Hematopoietic multipotent progenitor cell treated with erythropoietin and hydrocortisone succinate and interleukin-3 and kit ligand, for 17 days (in vitro differentiated cells): Measurements from ENCODE around the gene PREP.

Experiments used
- DNase-seq: peaks from one replicate; pipeline ENCODE4 v3.0.0-alpha.2; 2015; ENCODE audit warnings: low spot score

The PREP gene

DNA sequence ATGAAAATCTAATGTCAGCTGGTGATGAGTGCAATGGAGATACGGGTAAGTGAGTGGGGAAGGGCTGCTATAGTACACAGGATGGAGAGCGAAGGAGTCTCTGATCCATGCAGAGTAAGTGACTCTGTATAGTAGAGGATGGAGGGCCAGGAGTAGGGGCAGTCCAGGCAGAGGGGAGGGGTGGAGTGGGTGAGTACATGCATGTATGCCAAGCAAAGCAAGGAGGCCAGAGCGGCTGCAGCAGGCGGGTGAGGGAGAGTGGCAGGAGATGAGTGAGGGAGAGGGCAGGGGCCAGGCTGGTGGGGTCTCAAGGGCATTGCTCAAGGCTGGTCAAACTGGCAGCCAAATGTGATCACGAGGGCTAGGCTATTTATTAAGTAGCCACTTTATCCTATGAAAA lies 94.0 kb downstream of the PREP start:
- no peak for DNase-seq

DNA sequence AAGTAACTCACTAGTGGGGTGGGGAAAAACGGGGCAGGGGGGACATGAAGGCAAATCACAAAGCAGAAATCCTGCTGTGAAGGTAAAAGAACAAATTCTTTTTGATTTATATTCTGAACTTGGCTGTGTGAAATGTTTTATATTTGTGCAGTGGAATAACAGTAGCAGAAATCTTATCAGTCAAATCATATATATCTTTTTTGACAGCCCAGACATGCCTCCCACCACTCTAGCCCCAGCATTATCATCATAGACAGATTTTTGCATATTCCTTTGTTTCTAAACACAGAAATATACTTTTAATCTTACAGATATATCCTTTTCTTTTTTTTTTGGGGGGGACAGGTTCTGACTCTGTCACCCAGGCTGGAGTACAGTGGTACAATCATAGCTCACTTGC lies 97.4 kb downstream of the PREP start:
- DNase-seq, result no peak

GRCh38 chr6:105304825-105305224 lies 98.1 kb downstream of the PREP start:
- DNase-seq, result no peak

DNA sequence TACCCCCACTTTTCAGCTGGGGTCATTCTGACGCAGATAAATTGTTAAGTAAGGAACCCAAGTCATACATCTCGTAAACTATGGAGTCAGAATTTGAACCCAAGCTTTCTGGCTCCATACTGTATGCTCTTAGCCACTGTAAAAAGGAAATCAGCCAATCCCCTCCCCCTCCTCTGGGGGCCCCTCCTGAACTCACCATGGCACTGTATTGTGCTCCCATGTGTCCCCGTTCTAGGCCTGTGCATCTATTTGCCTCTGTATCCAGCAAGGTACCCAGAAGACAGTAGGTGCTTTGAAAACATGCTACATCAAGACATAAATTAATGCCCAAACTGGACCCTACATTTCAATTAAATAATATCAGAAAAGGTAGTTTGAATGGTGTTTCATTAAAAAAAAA lies 98.5 kb downstream of the PREP start:
- no peak for DNase-seq

DNA sequence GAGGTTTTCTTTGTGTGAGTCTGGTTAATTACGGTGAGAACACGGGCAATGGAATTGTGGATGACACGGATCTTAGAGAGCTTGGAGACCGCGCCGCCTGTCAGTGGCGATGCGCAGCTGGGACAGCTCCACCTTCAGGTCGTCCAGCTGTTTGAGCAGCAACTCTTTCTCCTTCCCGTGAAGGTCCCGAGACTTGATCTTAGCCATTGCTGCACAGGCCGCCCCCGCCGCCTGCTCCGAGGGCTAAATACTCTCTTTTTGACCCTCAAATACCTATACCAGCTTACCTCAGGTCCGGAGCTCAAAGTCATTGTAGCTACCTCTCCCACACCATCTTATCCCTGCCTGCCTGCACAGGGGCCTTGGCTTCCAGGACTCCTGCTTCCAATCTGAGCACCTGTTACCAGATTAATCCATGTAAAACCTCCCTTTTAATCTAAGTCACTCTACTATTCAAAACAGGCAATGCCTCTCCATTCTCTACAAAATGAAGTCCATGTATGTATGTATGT lies 100.2 kb downstream of the PREP start:
- no peak for DNase-seq

DNA sequence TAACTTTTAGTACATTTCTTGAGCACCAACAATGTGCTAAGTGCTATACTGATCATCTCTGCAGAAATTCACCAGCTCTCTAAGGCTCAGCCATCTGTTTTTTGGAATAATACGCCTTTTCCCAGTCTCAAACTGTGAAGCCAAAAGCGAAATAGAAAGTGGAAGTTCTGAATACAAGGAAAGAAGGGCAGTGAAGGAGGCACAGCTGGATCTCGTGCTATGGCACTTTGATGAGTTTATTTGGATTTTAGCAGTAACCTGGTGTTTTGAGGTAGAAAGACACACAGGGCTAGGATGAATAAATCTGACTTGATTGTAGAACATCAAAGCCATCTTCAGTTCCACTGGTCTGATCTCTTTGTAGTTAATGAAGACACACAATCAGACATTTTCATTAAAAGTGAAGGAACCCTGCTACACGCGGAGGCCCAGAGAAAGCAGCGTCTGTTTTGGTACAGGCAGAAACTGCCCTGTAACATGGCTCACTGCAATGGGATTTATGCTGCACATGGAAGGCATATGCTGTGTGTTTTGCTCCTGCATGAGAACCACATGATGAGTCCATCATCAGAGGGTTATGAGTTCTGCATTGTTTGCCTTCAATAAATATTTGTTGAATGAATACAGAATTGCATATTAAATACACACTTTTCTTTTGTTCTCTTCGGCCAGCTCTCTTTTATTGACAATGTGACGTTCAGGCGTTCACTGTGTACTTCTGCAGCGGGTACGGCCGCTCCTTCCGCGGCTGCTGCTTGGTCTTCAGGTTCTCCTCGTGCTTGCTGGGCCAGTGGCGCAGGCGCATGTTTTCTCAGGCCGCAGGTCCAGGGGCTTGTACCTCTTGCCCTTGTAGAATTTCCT lies 100.9 kb downstream of the PREP start:
- DNase-seq, result no peak

GRCh38 chr6:105301072-105301503 lies 101.8 kb downstream of the PREP start:
- no peak for DNase-seq

- no peak for DNase-seq
Observed at GRCh38 chr6:105300090-105300489, 102.8 kb downstream of the PREP start.

DNA sequence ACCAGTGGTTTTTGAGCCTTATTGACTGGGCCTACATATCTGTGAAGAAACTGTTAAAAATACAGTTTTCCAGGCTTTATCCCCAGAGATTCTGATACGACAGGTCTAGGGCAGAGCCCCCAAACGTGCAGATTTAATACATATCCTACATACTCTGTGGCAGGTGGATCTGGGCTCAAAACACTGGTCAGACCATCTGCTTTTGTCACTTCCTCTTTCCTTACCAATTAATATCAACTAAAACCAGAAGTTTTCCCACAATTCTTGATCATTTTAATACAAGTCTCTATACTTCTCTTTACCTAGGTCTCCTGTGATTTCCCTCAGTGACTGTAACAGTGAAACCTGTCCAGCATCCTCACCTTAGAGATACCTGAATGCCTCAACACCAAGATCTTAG lies 108.8 kb downstream of the PREP start:
- no peak for DNase-seq

DNA sequence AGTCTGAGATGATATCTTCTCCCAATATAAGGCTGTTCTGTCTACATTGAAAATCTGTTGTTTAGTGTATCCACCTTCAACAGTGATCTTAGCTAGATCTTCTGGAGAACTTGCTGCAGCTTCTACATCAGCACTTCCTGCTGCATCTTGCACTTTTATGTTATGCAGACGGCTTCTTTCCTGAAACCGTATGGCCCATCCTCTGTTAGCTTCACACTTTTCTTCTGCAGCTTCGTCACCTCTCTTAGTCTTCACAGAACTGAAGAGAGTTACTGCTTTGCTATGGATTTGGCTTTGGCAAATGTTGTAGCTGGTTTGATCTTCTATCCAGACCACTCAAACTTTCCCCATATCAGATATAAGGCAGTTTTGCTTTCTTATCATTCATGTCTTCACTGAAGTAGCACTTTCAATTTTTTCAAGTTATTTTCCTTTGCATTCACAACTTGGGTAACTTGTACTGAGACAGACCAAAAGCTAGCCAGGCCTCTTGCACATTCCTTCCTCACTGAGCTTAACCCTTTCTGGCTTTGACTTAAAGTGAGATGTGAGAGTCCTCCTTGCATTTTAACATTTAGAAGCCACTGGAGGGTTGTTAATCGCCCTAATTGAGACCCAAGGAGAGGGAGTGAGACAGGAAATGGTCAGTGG lies 110.1 kb downstream of the PREP start:
- no peak for DNase-seq

DNA sequence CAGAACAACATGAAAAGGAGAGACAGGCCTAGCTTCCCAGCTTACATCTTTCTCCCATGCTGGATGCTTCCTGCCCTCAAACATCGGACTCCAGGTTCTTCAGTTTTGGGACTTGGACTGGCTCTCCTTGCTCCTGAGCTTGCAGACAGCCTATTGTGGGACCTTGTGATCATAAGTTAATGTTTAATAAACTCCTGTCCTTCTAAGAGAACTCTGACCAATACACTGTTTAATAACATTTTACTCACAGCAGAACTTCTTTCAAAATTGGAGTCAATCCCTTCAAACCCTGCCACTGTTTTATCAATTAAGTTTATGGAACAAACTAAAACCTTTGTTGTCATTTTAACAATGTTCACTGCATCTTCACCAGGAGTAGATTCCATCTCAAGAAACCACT lies 111.4 kb downstream of the PREP start:
- DNase-seq, result no peak

GRCh38 chr6:105282631-105283585 lies 120.0 kb downstream of the PREP start:
- DNase-seq, result no peak

DNA sequence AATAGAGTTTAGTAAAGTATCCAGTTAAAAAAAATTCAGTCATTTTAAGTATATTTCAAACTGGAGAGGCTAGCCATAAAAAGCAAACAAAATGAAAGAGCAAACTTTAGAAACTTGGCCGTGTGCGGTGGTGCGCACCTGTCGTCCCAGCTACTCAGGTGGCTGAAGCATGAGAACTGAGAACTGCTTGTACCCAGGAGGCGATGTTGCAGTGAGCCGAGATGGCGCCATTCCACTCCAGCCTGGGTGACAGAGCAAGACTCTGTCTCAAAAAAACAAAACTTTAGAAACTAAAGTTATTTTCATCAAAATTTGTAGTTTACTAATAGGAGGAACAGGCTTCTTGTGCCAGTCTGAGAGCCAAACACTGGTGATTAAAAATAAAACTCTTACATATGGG lies 122.8 kb downstream of the PREP start:
- no peak for DNase-seq

DNA sequence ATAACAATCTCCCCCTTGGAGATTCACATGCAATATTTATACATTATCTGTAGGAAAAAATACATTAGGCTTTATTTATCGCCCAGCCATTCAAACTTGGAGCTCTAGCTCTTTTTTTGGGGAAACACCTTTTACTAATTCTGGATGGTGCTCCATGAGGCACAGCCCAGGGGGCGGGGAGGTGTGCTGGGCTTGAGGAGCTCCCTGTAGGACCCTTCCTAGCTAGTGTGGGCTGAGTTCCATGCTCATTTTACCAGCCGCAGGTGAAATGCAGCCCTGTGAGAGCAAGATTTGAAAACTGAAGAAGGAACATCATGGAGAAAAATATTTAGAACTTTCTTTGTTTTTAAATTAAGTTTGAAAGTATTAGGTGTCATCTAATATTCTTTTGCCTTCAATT lies 123.4 kb downstream of the PREP start:
- DNase-seq, result no peak

DNA sequence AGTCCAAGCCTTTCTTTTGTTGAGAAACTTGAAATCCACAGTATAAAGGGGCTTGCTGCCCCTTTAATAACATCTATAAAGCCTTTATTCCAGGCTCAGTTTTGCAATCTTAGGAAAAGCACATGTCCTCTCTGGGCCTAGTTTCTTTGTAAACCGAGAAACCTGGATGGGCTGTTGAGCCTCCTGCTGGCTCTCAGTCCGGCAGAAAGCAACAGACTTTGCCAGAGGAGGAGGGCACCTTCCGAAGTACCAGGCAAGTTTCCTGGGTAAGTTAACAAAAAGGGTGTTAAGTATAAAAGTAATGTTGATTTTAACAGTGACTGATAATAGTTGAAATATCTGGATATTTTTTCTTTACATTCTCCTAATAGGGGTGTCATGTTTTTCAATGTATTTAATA lies 124.1 kb downstream of the PREP start:
- no peak for DNase-seq

GRCh38 chr6:105278035-105278434 lies 124.8 kb downstream of the PREP start:
- no peak for DNase-seq

GRCh38 chr6:105276374-105276773 lies 126.5 kb downstream of the PREP start:
- no peak for DNase-seq

GRCh38 chr6:105275542-105275941 lies 127.3 kb downstream of the PREP start:
- no peak for DNase-seq

- no peak for DNase-seq
Observed at GRCh38 chr6:105274678-105275077, 128.2 kb downstream of the PREP start.

DNA sequence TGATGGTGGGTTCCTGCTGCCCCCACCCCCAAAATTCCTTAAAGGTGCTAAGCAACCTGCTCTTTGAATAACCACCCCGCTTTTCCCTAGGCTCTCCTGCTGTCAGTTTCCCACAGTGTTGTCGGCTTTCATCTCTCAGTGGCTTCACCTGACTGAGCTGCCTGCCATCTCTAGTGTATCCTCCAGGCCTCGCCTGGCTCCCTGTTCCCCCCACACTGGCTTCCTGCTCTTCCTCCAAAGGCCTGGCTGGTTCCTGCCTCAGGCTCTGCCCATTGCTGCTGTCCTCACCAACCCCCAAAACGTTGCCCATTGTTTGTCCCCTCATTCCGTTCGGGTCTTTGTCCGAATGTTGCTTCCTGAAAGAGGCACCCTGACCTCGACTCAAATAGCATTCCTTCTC lies 129.3 kb downstream of the PREP start:
- DNase-seq, result no peak

- no peak for DNase-seq
Observed at GRCh38 chr6:105272786-105273185, 130.1 kb downstream of the PREP start.

- no peak for DNase-seq
Observed at GRCh38 chr6:105270511-105270910, 132.4 kb downstream of the PREP start.
